Nephron progenitor cell (in vitro differentiated cells): Measurements from ENCODE around the gene HAAO.

Source experiments
- DNase-seq: peaks from one replicate; pipeline ENCODE4 v3.0.0; 2021
- H3K27ac Mint-ChIP-seq: 2 replicates; pipeline ENCODE4 v1.8.0; 2021; ENCODE audit warnings: mild to moderate bottlenecking, moderate library complexity, mixed read lengths
- H3K27me3 Mint-ChIP-seq: 2 replicates; pipeline ENCODE4 v1.8.0; 2021; ENCODE audit warnings: mild to moderate bottlenecking, low read depth, mixed read lengths; ENCODE audit not compliant: poor library complexity
- H3K36me3 Mint-ChIP-seq: 2 replicates; pipeline ENCODE4 v1.8.0; 2021; ENCODE audit warnings: low read depth, mixed read lengths
- H3K4me1 Mint-ChIP-seq: 2 replicates; pipeline ENCODE4 v1.8.0; 2021; ENCODE audit warnings: mixed read lengths
- H3K4me3 Mint-ChIP-seq: 2 replicates; pipeline ENCODE4 v1.8.0; 2021; ENCODE audit warnings: mild to moderate bottlenecking, moderate library complexity, mixed read lengths
- H3K9me3 Mint-ChIP-seq: 2 replicates; pipeline ENCODE4 v1.8.0; 2021; ENCODE audit warnings: mild to moderate bottlenecking, moderate library complexity, mixed read lengths
- CTCF ChIP-seq: fragments of 200-600 bp; sonication (generic); IDR thresholded peaks from 2 replicates; pipeline ENCODE4 v1.5.0; 2021; ENCODE audit warnings: antibody characterized with exemption

The HAAO gene

DNA sequence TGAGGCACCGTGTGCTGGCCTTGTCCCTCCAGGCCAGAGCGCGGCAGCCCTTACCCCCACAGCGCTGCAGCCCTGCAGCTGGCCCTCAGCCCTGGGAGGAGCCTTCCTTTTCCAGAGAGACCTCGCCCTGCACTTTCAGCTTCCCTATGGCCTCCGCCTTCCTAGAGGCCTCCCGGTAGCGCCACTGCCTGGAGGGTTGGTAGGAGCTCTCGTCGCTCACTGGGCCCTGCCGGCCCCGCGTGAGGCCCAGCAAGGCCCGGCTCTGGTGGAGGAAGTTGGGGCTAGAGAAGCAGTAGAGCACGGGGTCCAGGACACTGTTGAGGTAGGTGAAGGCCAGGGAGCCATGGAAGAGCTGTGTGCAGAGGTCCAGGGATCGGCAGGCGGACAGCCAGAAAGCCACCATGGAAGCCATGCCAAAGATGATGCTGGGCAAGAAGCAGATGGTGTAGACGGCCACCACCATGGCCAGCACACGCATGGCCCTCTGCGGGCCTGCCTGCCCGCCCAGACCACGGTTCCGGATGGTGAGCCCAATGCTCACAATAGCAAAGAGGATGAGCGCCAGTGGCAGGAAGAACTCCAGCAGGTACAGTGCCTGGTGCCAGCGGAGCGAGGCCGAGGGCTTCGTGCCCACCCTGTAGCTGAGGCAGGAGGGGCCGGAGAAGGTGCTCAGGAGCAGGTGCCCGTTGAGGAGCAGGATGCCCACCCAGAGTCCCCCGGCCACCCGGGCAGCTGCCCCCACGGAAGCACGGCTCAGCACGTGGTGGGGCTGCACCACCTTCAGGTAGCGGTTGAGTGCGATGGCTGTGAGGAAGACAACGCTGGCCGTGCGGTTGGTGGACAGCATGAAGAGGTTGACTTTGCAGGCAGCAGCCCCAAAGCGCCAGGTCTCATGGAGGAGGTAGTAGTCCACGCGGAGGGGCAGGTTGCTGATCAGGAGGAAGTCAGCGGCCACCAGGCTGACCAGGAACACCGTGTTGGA is 29.3 kb downstream of the HAAO start:
- H3K36me3 Mint-ChIP-seq: peaks cover 12% of the 10 kb centered on the region
- TF ChIP-seq CTCF: no peak
- DNase-seq: no peak
- peak overlapping the region; percentile 75 for H3K27ac Mint-ChIP-seq
- H3K4me1 Mint-ChIP-seq: no peaks in the 10 kb centered on the region
- no peaks in the 10 kb centered on the region for H3K9me3 Mint-ChIP-seq
- H3K4me3 Mint-ChIP-seq: no peak overlapping the region
- H3K27me3 Mint-ChIP-seq: peaks cover 13% of the 10 kb centered on the region

DNA sequence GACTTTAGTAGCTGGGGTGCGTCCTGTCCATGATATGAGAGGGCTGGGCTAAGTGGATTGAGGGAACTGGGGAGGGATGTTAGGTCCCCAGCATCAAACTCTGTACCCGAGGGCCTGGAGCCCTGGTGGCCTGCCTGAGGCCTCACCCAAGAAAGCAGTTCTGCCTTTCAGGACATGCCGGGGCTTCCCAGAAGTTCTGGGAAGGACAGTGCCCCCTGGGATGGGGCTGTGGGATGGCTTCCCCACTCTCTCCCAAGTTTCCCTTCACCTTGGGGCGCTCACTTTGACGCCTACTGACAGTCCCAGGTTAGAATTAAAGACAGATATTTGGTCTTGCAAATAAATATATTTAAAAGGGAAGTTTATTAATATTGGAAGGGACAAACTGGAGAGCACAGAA is 30.2 kb downstream of the HAAO start:
- no peak for DNase-seq
- Mint-ChIP-seq H3K27ac (no peak overlapping the region), H3K4me3 (no peak overlapping the region), H3K9me3 (no peaks in the 10 kb centered on the region), H3K27me3 (peaks cover 10% of the 10 kb centered on the region), H3K4me1 (peaks cover 4% of the 10 kb centered on the region), H3K36me3 (peaks cover 12% of the 10 kb centered on the region)
- no peak for TF ChIP-seq CTCF

DNA sequence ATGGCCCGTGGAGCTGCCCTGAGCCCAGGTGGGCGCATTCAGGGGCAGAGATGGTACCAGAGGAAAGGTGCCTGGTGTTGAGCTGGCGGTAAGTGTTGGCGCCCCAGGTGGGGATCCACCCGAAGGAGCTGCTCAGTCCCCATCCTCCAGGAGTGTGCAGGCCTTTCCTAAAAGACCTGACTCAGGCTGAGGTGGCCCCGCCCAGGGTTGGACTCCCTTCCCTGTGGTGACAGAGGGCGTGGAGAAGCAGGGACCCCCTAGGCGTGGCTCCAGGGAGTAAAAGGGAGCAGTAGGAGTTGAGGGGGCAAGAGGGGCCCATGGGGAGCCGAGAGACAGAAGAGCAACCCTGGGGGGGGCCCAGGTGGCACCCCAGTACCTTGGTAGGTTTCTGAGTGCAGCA is 30.8 kb downstream of the HAAO start:
- Mint-ChIP-seq H3K9me3 (no peaks in the 10 kb centered on the region), H3K36me3 (peaks cover 12% of the 10 kb centered on the region), H3K27ac (no peak overlapping the region), H3K27me3 (peaks cover 6% of the 10 kb centered on the region), H3K4me3 (no peak overlapping the region), H3K4me1 (peaks cover 9% of the 10 kb centered on the region)
- TF ChIP-seq CTCF: no peak
- DNase-seq: no peak

GRCh38 chr2:42758751-42759150 is 33.6 kb downstream of the HAAO start:
- Mint-ChIP-seq H3K4me3 (no peak overlapping the region), H3K36me3 (peaks cover 12% of the 10 kb centered on the region), H3K27me3 (peaks cover 8% of the 10 kb centered on the region), H3K9me3 (no peaks in the 10 kb centered on the region), H3K27ac (no peak overlapping the region), H3K4me1 (peaks cover 35% of the 10 kb centered on the region)
- no peak for TF ChIP-seq CTCF
- no peak for DNase-seq

- H3K27me3 Mint-ChIP-seq: peaks cover 8% of the 10 kb centered on the region
- peaks cover 37% of the 10 kb centered on the region for H3K4me1 Mint-ChIP-seq
- H3K4me3 Mint-ChIP-seq: no peak overlapping the region
- H3K9me3 Mint-ChIP-seq: no peaks in the 10 kb centered on the region
- DNase-seq: no peak
- H3K36me3 Mint-ChIP-seq: peaks cover 12% of the 10 kb centered on the region
- TF ChIP-seq CTCF: no peak
- no peak overlapping the region for H3K27ac Mint-ChIP-seq
Observed at GRCh38 chr2:42757981-42758740, 34.2 kb downstream of the HAAO start.
